BE2C (cell line): ENCODE results near the gene SP9. TPM values are rescaled to one million over a fixed set of nuclear protein-coding genes. Genes with fewer than 3 reads are reported as not detected.
A peak's percentile ranks its signal among the peaks of the same experiment; 100 is the strongest.

Experiments used
- DNase-seq: peaks from one replicate; pipeline ENCODE4 v3.0.0-alpha.2; 2020
- H3K27me3 ChIP-seq: fragments of 250-450 bp; sonication (Bioruptor Pico); 2 replicates; pipeline ENCODE4 v1.5.1; 2020; ENCODE audit warnings: mild to moderate bottlenecking
- H3K36me3 ChIP-seq: fragments of 250-450 bp; sonication (Bioruptor Pico); 2 replicates; pipeline ENCODE4 v1.5.1; 2020; ENCODE audit warnings: mild to moderate bottlenecking
- H3K4me1 ChIP-seq: fragments of 250-450 bp; sonication (Bioruptor Pico); 2 replicates; pipeline ENCODE4 v1.5.1; 2020
- H3K4me3 ChIP-seq: 2 replicates; pipeline ENCODE4 v1.5.1; 2011; ENCODE audit warnings: low read depth, low read length
- H3K9me3 ChIP-seq: fragments of 250-450 bp; sonication (Bioruptor Pico); 2 replicates; pipeline ENCODE4 v1.5.1; 2020
- polyA plus RNA-seq: library from polyadenylated mRNA; unstranded; fragments of >200 nt; gene quantifications from one replicate; pipeline ENCODE4 v1.2.1, GENCODE V29; 2012; ENCODE audit warnings: low read depth, missing spikeins; ENCODE audit not compliant: insufficient read length, insufficient read depth
- TF ChIP-seq, protein P1 (sequence below): IDR thresholded peaks from 2 replicates; pipeline ENCODE4 v1.5.1; 2012; ENCODE audit warnings: mild to moderate bottlenecking, low read depth, low read length

The SP9 gene
- polyA plus RNA-seq: not detected

DNA sequence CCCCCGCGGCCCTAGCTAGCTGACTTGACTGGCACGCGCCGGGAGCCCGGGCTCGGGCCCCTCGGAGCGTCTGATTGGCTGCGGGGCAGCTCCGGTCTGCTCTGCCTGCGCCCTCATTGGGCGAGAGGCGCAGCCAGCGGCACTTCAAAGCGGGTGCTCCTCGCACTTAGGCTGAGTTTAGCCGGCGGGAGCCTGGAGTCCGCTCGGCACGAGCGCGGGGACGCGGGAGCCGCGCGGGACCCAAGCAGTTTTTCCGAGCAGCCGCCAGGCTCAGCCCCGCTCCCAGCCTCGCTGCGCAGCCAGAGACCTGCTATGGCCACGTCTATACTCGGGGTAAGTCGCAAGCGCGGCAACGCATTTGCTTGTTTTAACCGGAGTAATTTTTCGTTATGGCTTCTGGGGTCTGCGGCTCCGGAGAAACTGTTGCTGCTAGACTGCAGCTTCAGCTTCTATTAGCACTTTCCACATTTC lies at the start of gene SP9:
Gene SP9 (plus strand): TSS at position 174 of the 471 bp plus-strand sequence. CDS start 139 bp downstream, at position 313.
- DNase-seq: peak; percentile 44
- Histone ChIP-seq H3K27me3 (peaks cover 94% of the 10 kb centered on the region), H3K36me3 (no peaks in the 10 kb centered on the region), H3K9me3 (no peaks in the 10 kb centered on the region), H3K4me1 (no peaks in the 10 kb centered on the region), H3K4me3 (peak within 1 kb of the TSS; percentile 16)
- TF ChIP-seq, protein P1, sequence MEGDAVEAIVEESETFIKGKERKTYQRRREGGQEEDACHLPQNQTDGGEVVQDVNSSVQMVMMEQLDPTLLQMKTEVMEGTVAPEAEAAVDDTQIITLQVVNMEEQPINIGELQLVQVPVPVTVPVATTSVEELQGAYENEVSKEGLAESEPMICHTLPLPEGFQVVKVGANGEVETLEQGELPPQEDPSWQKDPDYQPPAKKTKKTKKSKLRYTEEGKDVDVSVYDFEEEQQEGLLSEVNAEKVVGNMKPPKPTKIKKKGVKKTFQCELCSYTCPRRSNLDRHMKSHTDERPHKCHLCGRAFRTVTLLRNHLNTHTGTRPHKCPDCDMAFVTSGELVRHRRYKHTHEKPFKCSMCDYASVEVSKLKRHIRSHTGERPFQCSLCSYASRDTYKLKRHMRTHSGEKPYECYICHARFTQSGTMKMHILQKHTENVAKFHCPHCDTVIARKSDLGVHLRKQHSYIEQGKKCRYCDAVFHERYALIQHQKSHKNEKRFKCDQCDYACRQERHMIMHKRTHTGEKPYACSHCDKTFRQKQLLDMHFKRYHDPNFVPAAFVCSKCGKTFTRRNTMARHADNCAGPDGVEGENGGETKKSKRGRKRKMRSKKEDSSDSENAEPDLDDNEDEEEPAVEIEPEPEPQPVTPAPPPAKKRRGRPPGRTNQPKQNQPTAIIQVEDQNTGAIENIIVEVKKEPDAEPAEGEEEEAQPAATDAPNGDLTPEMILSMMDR: no peak

DNA sequence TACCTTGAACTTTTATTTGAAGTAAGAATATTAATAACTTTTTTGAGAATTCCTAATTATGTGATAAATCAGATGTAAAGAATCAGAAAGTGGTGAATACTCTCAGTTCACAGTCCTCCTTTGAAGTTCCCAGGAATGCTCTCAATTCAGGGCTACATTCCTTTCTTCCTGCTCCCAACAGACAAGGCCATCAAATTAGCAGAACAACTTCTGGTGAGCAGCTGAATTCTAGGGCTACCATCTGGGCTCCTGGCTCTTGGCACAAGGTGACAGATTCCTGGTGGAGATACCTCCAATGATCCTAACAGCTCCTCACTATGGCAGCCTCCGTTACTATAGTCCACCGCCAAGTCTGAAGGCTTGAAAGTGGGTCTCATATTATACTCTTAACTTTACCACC lies 48.6 kb upstream of the SP9 start:
- DNase-seq: no peak
- H3K9me3 ChIP-seq: no peaks in the 10 kb centered on the region
- no peaks in the 10 kb centered on the region for H3K4me1 ChIP-seq
- H3K36me3 ChIP-seq: no peaks in the 10 kb centered on the region
- no peaks in the 10 kb centered on the region for H3K27me3 ChIP-seq
- TF ChIP-seq, protein P1: no peak
- no peak overlapping the region for H3K4me3 ChIP-seq

DNA sequence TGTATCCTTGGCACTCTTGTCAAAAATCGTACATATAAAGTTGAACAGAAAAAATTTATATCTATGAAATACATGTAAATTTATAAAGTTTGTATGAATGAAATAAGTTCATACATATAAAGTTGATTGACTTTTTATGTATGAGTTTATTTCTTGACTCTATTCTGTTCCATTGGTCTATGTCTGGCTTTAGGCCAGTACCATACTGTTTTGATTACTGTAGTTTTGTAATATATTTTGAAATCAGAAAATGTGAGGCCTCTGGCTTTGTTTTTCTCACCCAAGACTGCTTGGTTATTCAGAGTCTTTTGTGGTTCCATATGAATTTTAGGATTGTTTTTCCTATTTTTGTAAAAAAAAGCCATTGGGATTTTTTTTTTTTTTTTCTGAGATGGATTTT lies 41.8 kb upstream of the SP9 start:
- Histone ChIP-seq H3K27me3 (no peaks in the 10 kb centered on the region), H3K9me3 (no peaks in the 10 kb centered on the region), H3K4me3 (no peak overlapping the region), H3K36me3 (no peaks in the 10 kb centered on the region), H3K4me1 (no peaks in the 10 kb centered on the region)
- TF ChIP-seq, protein P1: no peak
- DNase-seq: no peak

DNA sequence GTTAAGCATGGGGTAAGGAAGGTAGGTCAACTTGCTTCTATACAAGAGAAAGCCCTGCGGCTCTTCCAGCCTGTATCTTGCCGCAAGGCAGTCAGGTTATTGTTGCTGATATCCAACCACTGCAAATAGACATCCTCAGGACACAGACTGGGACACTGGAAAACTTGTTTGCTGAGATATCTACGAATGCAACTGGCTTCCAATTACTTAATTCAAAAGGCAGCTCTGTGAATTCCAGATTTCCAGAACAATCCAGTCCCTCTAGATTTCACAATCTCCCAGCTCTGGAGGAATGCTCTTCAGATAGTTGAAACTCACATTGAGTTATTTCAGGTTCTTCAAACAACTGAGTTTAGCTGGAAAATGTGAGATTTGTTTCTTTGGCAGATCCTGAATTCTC lies 34.6 kb upstream of the SP9 start:
- Histone ChIP-seq H3K9me3 (no peaks in the 10 kb centered on the region), H3K36me3 (no peaks in the 10 kb centered on the region), H3K27me3 (peaks cover 3% of the 10 kb centered on the region), H3K4me1 (no peaks in the 10 kb centered on the region), H3K4me3 (no peak overlapping the region)
- TF ChIP-seq, protein P1: no peak
- DNase-seq: no peak

DNA sequence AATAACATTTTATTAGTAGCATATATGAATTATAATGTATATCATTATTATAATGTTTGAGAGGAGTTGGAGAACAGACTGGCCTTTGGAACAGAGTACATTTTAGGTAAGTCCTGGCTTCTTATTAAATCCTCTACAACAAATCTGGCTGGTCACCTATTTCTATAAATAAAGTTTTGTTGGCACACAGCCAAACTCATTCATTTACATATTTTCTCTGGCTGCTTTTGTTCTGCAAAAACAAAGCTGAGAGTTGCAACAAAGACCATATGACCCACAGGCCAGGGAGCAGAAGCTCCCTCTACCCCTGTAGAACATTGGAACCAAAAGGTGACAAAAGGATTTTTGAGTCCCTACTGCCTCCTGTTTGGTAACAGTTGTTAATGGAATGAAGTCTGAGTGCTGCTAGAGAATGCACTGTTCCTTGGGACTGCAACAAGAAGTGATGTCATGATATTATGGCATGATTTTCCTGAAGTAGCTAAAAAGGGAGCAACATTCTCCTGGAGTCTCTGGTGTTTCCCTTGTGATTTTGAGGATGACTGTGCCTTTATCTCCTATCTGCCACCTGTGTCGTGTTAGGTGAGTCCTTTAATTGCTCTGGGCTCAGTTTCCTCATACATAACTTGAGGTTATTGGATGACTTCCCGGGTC lies 22.0 kb upstream of the SP9 start:
- DNase-seq: no peak
- no peak overlapping the region for H3K4me3 ChIP-seq
- H3K36me3 ChIP-seq: no peaks in the 10 kb centered on the region
- H3K9me3 ChIP-seq: no peaks in the 10 kb centered on the region
- peaks cover 6% of the 10 kb centered on the region; the same call in 1 of the 2 replicates for H3K27me3 ChIP-seq
- no peaks in the 10 kb centered on the region for H3K4me1 ChIP-seq
- TF ChIP-seq, protein P1: no peak

DNA sequence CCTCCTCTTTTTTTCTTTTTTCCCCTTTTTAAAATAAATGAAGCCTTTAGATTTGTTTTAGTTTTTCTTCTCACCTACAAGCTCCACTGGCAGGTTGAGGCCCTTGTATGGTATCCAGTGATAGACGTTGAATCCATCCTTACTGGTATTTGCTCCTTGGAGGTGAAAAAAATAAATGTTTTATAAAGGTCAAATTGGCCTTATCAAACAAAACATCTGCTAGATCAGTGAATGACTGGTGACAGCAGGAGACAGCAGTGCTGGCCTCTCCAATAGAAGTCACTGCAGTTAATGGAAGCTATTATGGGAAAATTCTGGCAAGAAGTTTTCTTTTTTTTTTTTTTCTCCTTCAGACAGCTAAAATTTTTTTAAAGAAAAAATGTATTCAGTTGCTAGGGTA lies 12.6 kb upstream of the SP9 start:
- DNase-seq: no peak
- H3K4me3 ChIP-seq: no peak overlapping the region
- H3K36me3 ChIP-seq: no peaks in the 10 kb centered on the region
- TF ChIP-seq, protein P1: no peak
- H3K4me1 ChIP-seq: no peaks in the 10 kb centered on the region
- H3K9me3 ChIP-seq: no peaks in the 10 kb centered on the region
- H3K27me3 ChIP-seq: peaks cover 34% of the 10 kb centered on the region
